MG63 (cell line): ENCODE data around the gene DMWD. TPM values are rescaled to one million over a fixed set of nuclear protein-coding genes. Genes with fewer than 3 reads are reported as not detected.
A peak's percentile ranks its signal among the peaks of the same experiment; 100 is the strongest.

Experiments used
- DNase-seq: peaks from one replicate; pipeline ENCODE4 v3.0.0-alpha.2; 2020
- H3K27me3 ChIP-seq: fragments of 250-450 bp; sonication (Bioruptor Pico); 2 replicates; pipeline ENCODE4 v1.5.1; 2020; ENCODE audit warnings: mild to moderate bottlenecking, moderate library complexity
- H3K36me3 ChIP-seq: fragments of 250-450 bp; sonication (Bioruptor Pico); 2 replicates; pipeline ENCODE4 v1.5.1; 2020; ENCODE audit warnings: mild to moderate bottlenecking, moderate library complexity
- H3K4me3 ChIP-seq: fragments of 250-450 bp; sonication (Bioruptor Pico); 2 replicates; pipeline ENCODE4 v1.5.1; 2020; ENCODE audit warnings: mild to moderate bottlenecking, moderate library complexity
- H3K9me3 ChIP-seq: fragments of 250-450 bp; sonication (Bioruptor Pico); 2 replicates; pipeline ENCODE4 v1.5.1; 2020; ENCODE audit warnings: mild to moderate bottlenecking, moderate library complexity
- total RNA-seq: library from RNA; depleted of rRNA; stranded (reverse); fragments of >200 nt; shearing (Covaris generic); gene quantifications from 2 replicates; pipeline ENCODE4 v1.2.3, GENCODE V29; 2014; ENCODE audit warnings: low replicate concordance

DMWD gene
- total RNA-seq, 1 experiment from 2014 or later: 30.4 TPM

GRCh38 chr19:45781214-45782161 lies 11.2 kb downstream of the DMWD start:
- peak; percentile 87 for DNase-seq
- Histone ChIP-seq H3K9me3 (no peaks in the 10 kb centered on the region), H3K36me3 (peaks cover 72% of the 10 kb centered on the region), H3K27me3 (no peaks in the 10 kb centered on the region), H3K4me3 (peak overlapping the region; percentile 33)

- peaks cover 67% of the 10 kb centered on the region for H3K36me3 ChIP-seq
- no peaks in the 10 kb centered on the region for H3K9me3 ChIP-seq
- DNase-seq: no peak
- no peaks in the 10 kb centered on the region for H3K27me3 ChIP-seq
- peak overlapping the region; percentile 33; the same call in 1 of the 2 replicates for H3K4me3 ChIP-seq
Observed at GRCh38 chr19:45780448-45781213, 12.0 kb downstream of the DMWD start.

- no peak for DNase-seq
- Histone ChIP-seq H3K36me3 (peaks cover 62% of the 10 kb centered on the region), H3K4me3 (no peak overlapping the region), H3K27me3 (no peaks in the 10 kb centered on the region), H3K9me3 (no peaks in the 10 kb centered on the region)
Observed at GRCh38 chr19:45780146-45780447, 12.5 kb downstream of the DMWD start.

GRCh38 chr19:45779231-45780145 lies 13.2 kb downstream of the DMWD start:
- Histone ChIP-seq H3K36me3 (peaks cover 62% of the 10 kb centered on the region), H3K9me3 (no peaks in the 10 kb centered on the region), H3K27me3 (no peaks in the 10 kb centered on the region), H3K4me3 (no peak overlapping the region)
- peak; percentile 47 for DNase-seq

- no peaks in the 10 kb centered on the region for H3K27me3 ChIP-seq
- DNase-seq: no peak
- H3K36me3 ChIP-seq: peaks cover 60% of the 10 kb centered on the region
Observed at GRCh38 chr19:45778010-45778661, 14.5 kb downstream of the DMWD start.

GRCh38 chr19:45777395-45777961 lies 15.2 kb downstream of the DMWD start:
- DNase-seq: no peak
- Histone ChIP-seq H3K36me3 (peaks cover 66% of the 10 kb centered on the region), H3K27me3 (no peaks in the 10 kb centered on the region), H3K9me3 (no peaks in the 10 kb centered on the region), H3K4me3 (no peak overlapping the region)

More at GRCh38 chr19:45778010-45778661, 14.5 kb downstream of the DMWD start:
- H3K9me3 ChIP-seq: no peaks in the 10 kb centered on the region
- H3K4me3 ChIP-seq: no peak overlapping the region

GRCh38 chr19:45774765-45775164 lies 17.9 kb downstream of the DMWD start:
- H3K36me3 ChIP-seq: peaks cover 75% of the 10 kb centered on the region
- no peaks in the 10 kb centered on the region for H3K9me3 ChIP-seq
- DNase-seq: no peak
- no peaks in the 10 kb centered on the region for H3K27me3 ChIP-seq
- no peak overlapping the region for H3K4me3 ChIP-seq

GRCh38 chr19:45773384-45773783 lies 19.3 kb downstream of the DMWD start:
- no peaks in the 10 kb centered on the region for H3K9me3 ChIP-seq
- H3K27me3 ChIP-seq: no peaks in the 10 kb centered on the region
- peaks cover 67% of the 10 kb centered on the region for H3K36me3 ChIP-seq
- H3K4me3 ChIP-seq: no peak overlapping the region
- DNase-seq: no peak

- no peak for DNase-seq
Observed at GRCh38 chr19:45772912-45773311, 19.7 kb downstream of the DMWD start.

GRCh38 chr19:45772130-45772840 lies 20.4 kb downstream of the DMWD start:
- no peaks in the 10 kb centered on the region for H3K27me3 ChIP-seq
- no peak overlapping the region for H3K4me3 ChIP-seq
- H3K36me3 ChIP-seq: peaks cover 56% of the 10 kb centered on the region
- no peak for DNase-seq
- H3K9me3 ChIP-seq: no peaks in the 10 kb centered on the region

More at GRCh38 chr19:45772912-45773311, 19.7 kb downstream of the DMWD start:
- Histone ChIP-seq H3K4me3 (no peak overlapping the region), H3K36me3 (peaks cover 63% of the 10 kb centered on the region), H3K27me3 (no peaks in the 10 kb centered on the region), H3K9me3 (no peaks in the 10 kb centered on the region)

GRCh38 chr19:45771311-45771933 lies 21.2 kb downstream of the DMWD start:
- Histone ChIP-seq H3K27me3 (no peaks in the 10 kb centered on the region), H3K4me3 (no peak overlapping the region), H3K9me3 (no peaks in the 10 kb centered on the region), H3K36me3 (peaks cover 51% of the 10 kb centered on the region)
- no peak for DNase-seq

GRCh38 chr19:45770192-45771101 lies 22.2 kb downstream of the DMWD start:
- Histone ChIP-seq H3K27me3 (no peaks in the 10 kb centered on the region), H3K4me3 (peak overlapping the region; percentile 78), H3K9me3 (no peaks in the 10 kb centered on the region), H3K36me3 (peaks cover 57% of the 10 kb centered on the region)
- DNase-seq: peak; percentile 89

GRCh38 chr19:45769821-45770191 lies 22.8 kb downstream of the DMWD start:
- Histone ChIP-seq H3K36me3 (peaks cover 56% of the 10 kb centered on the region), H3K4me3 (peak overlapping the region; percentile 78), H3K27me3 (no peaks in the 10 kb centered on the region), H3K9me3 (no peaks in the 10 kb centered on the region)
- DNase-seq: peak; percentile 52
